Measurements from ENCODE around the gene MRPS34. TPM values are rescaled to one million over a fixed set of nuclear protein-coding genes. Genes with fewer than 3 reads are reported as not detected.
A peak's percentile ranks its signal among the peaks of the same experiment; 100 is the strongest.

Gene MRPS34
- total RNA-seq, 1 donor from 2014 or later, result 48.1 TPM

GRCh38 chr16:1771188-1771863 is 1.6 kb downstream of the MRPS34 start, which contains the start of gene NME3:
Gene NME3, minus strand, starts transcription at chr16:1771543. Its CDS starts 9 bp downstream, at chr16:1771534.
- DNase-seq (ENCODE audit: low read depth in 2 of 2), result peak in 1 of 2 donors; percentile 69

- DNase-seq (ENCODE audit: low read depth in 2 of 2), result peak; percentile 22 to 61
Measured at GRCh38 chr16:1770328-1771187, 2.4 kb downstream of the MRPS34 start.

- no peak for DNase-seq (ENCODE audit: low read depth in 2 of 2)
Measured at GRCh38 chr16:1769402-1770300, 3.3 kb downstream of the MRPS34 start.

GRCh38 chr16:1768767-1769401 is 4.0 kb downstream of the MRPS34 start:
- no peak for DNase-seq (ENCODE audit: low read depth in 2 of 2)

DNA sequence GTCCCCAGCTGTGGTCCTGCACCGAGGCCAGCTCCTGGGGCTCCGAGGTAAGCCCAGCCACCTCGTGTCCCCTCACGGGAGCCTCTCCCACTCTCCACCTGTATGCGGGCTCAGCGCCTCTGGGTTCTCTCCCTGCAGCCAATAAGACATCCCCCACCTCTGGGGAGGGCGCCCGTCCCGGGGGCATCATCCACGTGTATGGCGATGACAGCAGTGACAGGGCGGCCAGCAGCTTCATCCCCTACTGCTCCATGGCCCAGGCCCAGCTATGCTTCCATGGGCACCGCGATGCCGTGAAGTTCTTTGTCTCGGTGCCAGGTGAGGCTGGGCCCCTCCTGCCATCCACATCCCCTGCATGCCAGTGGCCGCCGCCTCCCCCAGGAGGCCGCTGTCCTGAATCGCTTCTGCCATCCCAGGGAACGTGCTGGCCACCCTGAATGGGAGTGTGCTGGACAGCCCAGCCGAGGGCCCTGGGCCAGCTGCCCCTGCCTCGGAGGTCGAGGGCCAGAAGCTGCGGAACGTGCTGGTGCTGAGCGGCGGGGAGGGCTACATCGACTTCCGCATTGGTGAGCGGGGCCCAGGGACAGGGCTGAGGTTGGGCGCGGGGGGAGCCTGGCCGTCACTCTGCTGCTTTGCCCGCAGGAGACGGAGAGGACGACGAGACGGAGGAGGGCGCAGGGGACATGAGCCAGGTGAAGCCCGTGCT is 4.7 kb downstream of the MRPS34 start:
- DNase-seq (ENCODE audit: low read depth in 2 of 2), result no peak

- DNase-seq (ENCODE audit: low read depth in 2 of 2), result no peak
Measured at GRCh38 chr16:1767116-1767994, 5.6 kb downstream of the MRPS34 start.

DNA sequence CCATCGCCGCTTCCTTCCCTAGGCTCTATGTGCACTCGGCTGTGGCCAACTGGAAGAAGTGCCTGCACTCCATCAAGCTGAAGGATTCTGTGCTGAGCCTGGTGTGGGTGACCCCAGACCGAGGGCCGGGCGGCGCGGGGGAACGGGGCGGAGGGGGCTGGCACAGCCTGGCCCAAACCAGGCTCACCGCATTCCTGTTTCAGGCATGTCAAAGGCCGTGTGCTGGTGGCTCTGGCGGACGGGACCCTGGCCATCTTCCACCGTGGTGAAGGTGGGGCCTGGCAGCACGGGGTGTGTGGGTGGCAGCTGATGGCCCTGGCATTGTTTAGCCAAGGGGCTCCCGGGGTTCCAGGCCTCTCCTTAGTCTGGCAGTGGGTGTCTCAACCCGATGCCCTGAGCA is 6.2 kb downstream of the MRPS34 start:
- DNase-seq (ENCODE audit: low read depth in 2 of 2), result no peak

GRCh38 chr16:1766231-1766630 is 6.7 kb downstream of the MRPS34 start:
- DNase-seq (ENCODE audit: low read depth in 2 of 2), result no peak

- no peak for DNase-seq (ENCODE audit: low read depth in 2 of 2)
Measured at GRCh38 chr16:1765826-1766225, 7.1 kb downstream of the MRPS34 start.

GRCh38 chr16:1764971-1765370 is 8.0 kb downstream of the MRPS34 start:
- DNase-seq (ENCODE audit: low read depth in 2 of 2), result no peak

GRCh38 chr16:1763521-1764511 is 9.1 kb downstream of the MRPS34 start:
- DNase-seq (ENCODE audit: low read depth in 2 of 2), result peak in 1 of 2 donors; percentile 32

- DNase-seq (ENCODE audit: low read depth in 2 of 2), result no peak
Measured at GRCh38 chr16:1762879-1763520, 9.9 kb downstream of the MRPS34 start.

DNA sequence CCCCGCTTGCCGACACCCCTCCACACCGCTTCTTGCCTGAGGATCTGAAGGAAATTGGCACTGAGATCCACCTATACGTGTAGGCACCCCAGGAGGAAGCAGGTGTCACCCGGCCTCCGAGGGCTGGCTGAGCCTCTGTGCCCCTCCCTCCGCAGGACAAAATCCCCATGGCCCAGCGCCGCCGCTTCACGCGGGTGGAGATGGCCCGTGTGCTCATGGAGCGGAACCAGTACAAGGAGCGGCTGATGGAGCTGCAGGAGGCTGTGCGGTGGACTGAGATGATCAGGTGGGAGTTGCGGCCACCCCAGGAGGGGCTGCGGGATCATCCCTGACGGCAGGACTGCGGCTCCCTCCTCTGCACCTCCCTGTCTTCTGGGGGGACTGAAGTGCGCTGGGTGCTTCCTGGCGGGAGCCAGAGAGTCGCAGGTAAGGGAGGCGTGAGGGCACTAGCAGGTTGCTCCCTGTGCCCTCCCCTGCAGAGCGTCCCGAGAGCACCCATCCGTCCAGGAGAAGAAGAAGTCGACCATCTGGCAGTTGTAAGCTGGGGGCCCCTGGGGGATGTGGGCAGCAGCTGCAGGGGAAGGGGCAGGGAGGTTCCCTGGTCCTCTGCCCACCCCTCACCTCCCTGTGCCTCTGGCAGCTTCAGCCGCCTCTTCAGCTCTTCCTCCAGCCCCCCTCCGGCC is 10.6 kb downstream of the MRPS34 start:
- DNase-seq (ENCODE audit: low read depth in 2 of 2), result no peak

GRCh38 chr16:1761751-1762150 is 11.2 kb downstream of the MRPS34 start:
- DNase-seq (ENCODE audit: low read depth in 2 of 2), result no peak

- DNase-seq (ENCODE audit: low read depth in 2 of 2), result no peak
Measured at GRCh38 chr16:1760911-1761310, 12.0 kb downstream of the MRPS34 start.

DNA sequence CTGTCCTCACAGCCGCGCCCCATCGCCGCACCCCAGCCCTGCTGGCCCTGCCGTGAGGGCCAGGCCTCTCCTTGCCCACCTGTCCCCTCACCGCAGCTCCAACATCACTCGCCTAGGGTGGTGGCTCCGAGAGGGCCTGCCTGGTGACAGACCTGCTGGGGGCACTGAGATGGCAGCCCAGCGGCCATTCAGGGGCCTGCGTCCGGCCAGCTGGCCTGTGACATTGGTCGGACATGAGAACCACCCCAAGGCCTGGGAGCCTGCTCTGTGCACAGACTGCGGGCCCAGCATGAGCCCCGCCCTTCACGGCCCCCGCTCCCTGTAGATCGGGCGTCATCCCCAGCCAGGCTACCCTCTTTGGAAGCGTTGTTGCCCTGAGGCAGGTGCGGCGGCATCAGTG is 13.4 kb downstream of the MRPS34 start:
- no peak for DNase-seq (ENCODE audit: low read depth in 2 of 2)

- DNase-seq (ENCODE audit: low read depth in 2 of 2), result no peak
Measured at GRCh38 chr16:1758923-1759322, 14.0 kb downstream of the MRPS34 start.
